OCI-LY3 (cell line): Measurements from ENCODE around the gene WDR70.

ENCODE experiments used
- EZH2phosphoT487 ChIP-seq: fragments of 200-600 bp; shearing (Covaris generic); IDR thresholded peaks from 2 replicates; pipeline ENCODE4 v1.6.1; 2018; ENCODE audit warnings: antibody characterized with exemption, mixed run types, low read depth
- TF ChIP-seq, protein P1 (sequence below): fragments of 200-600, 300-600 bp; sonication (generic); IDR thresholded peaks from 2 replicates; pipeline ENCODE4 v1.5.1; 2014; ENCODE audit warnings: antibody characterized with exemption, low read length, low read depth

DNA sequence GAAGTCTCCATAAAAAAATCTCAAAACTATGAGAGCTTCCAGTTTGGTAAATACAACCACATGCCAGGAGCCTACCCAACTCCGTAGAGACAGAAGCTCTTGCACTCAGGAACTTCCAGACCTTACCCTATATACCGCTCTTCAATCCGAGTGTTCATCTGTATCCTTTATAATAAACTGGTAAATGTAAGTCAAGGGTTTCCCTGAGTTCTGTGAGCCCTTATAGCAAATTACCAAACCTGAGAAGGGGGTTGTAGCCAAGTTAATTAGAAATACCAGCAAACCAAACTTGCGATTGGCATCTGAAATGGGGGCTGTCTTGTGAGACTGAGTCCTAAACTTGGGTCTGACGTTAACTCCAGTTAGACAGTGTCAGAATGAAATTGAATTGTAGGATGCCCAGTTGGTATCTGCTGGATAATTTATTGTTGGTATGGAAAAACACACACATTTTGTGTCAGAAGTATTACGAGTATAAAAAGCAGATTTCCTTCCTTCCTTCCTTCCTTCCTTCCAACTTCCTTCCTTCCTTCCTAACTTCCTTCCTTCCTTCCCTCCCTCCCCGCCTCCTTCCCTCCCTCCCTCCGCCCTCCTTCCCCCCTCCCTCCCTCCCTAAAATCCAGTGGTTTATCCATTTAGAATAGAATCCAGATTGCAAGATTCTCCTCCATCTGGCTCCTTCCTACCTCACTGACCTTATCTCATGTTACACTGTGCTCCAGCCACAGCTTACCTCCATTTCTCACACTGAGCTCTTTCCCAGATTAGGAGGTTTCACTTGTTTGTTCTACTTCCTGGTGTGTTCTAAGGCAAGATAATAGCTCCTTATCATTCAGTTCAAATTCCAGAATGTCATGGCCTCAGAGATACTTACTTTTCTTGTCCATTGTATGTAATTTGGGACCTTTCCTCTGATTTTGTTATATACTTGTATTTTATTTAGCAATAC, 196.7 kb downstream of the WDR70 start:
- TF ChIP-seq, protein P1, sequence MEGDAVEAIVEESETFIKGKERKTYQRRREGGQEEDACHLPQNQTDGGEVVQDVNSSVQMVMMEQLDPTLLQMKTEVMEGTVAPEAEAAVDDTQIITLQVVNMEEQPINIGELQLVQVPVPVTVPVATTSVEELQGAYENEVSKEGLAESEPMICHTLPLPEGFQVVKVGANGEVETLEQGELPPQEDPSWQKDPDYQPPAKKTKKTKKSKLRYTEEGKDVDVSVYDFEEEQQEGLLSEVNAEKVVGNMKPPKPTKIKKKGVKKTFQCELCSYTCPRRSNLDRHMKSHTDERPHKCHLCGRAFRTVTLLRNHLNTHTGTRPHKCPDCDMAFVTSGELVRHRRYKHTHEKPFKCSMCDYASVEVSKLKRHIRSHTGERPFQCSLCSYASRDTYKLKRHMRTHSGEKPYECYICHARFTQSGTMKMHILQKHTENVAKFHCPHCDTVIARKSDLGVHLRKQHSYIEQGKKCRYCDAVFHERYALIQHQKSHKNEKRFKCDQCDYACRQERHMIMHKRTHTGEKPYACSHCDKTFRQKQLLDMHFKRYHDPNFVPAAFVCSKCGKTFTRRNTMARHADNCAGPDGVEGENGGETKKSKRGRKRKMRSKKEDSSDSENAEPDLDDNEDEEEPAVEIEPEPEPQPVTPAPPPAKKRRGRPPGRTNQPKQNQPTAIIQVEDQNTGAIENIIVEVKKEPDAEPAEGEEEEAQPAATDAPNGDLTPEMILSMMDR, result no peak
- TF ChIP-seq EZH2phosphoT487, result no peak
